IMR-90 (cell line): ENCODE results near the gene NFIX. TPM values are rescaled to one million over a fixed set of nuclear protein-coding genes. Genes with fewer than 3 reads are reported as not detected.

ENCODE experiments used
- ATAC-seq: fragments of 200-7000 bp; cut with Tn5 transposase; 2 replicates; pipeline ENCODE4 v1.9.1; 2020; ENCODE audit warnings: low read depth, mild to moderate bottlenecking, moderate library complexity
- BruUV-seq: library from RNA; stranded (reverse); fragments of 400-500 nt; replicated peaks from 2 replicates; lab custom pipeline; 2021; lab: Mats Ljungman, UMichigan
- CTCF ChIA-PET: fragments of 300-600 bp; formaldehyde crosslinking; extraction: SDS; loops from one replicate; lab custom pipeline; 2021; ENCODE audit warnings: antibody characterized with exemption; lab: Yijun Ruan, JAX
- POLR2A ChIA-PET: fragments of 300-600 bp; sonication (Branson Sonifier 250); formaldehyde crosslinking; loops from one replicate; lab custom pipeline; 2022; ENCODE audit warnings: antibody characterized with exemption; ENCODE audit not compliant: unreplicated experiment; lab: Charles Lee
- DNase-seq: peaks from one replicate; pipeline ENCODE4 v3.0.0; 2013
- H2AFZ ChIP-seq: replicated peaks from 2 replicates; pipeline ENCODE3; 2013; ENCODE audit warnings: low read length, mild to moderate bottlenecking; ENCODE audit not compliant: poor library complexity
- H2AK5ac ChIP-seq: 2 replicates; pipeline ENCODE4 v1.6.1; 2013; ENCODE audit warnings: low read depth, low read length, inconsistent platforms
- H2AK9ac ChIP-seq: replicated peaks from 2 replicates; pipeline ENCODE3; 2013; ENCODE audit warnings: mild to moderate bottlenecking, low read depth, low read length, moderate library complexity; ENCODE audit not compliant: poor library complexity
- H2BK120ac ChIP-seq: 2 replicates; pipeline ENCODE4 v1.6.1; 2013; ENCODE audit warnings: low read depth, low read length, inconsistent platforms
- H2BK15ac ChIP-seq: 3 replicates; pipeline ENCODE4 v1.6.1; 2013; ENCODE audit warnings: low read depth, low read length, inconsistent platforms
- H2BK20ac ChIP-seq: 2 replicates; pipeline ENCODE4 v1.6.1; 2013; ENCODE audit warnings: low read depth, mild to moderate bottlenecking, inconsistent platforms, low read length, moderate library complexity
- H2BK5ac ChIP-seq: 2 replicates; pipeline ENCODE4 v1.6.1; 2013; ENCODE audit warnings: mild to moderate bottlenecking, low read depth, low read length, inconsistent platforms; ENCODE audit not compliant: poor library complexity, severe bottlenecking
- H3K14ac ChIP-seq: replicated peaks from 2 replicates; pipeline ENCODE4 v1.6.1; 2013; ENCODE audit warnings: low read depth, low read length, inconsistent platforms
- H3K18ac ChIP-seq: 2 replicates; pipeline ENCODE4 v1.6.1; 2013; ENCODE audit warnings: low read depth, low read length, control low read depth
- H3K23ac ChIP-seq: 2 replicates; pipeline ENCODE4 v1.6.1; 2013; ENCODE audit warnings: low read depth, low read length, inconsistent platforms
- H3K27ac ChIP-seq: 2 replicates; pipeline ENCODE4 v1.5.1; 2013; ENCODE audit warnings: mild to moderate bottlenecking, control low read depth, low read length; ENCODE audit not compliant: insufficient read depth
- H3K27me3 ChIP-seq: 2 replicates; pipeline ENCODE4 v1.6.1; 2013; ENCODE audit warnings: low read length; ENCODE audit not compliant: control insufficient read depth, insufficient read depth
- H3K36me3 ChIP-seq: 2 replicates; pipeline ENCODE4 v1.6.1; 2013; ENCODE audit warnings: low read length, mixed read lengths; ENCODE audit not compliant: control insufficient read depth, insufficient read depth
- H3K4ac ChIP-seq: 2 replicates; pipeline ENCODE4 v1.6.1; 2013; ENCODE audit warnings: low read depth, low read length, inconsistent platforms
- H3K4me1 ChIP-seq: 2 replicates; pipeline ENCODE4 v1.6.1; 2013; ENCODE audit warnings: low read length, mixed read lengths; ENCODE audit not compliant: control insufficient read depth, insufficient read depth
- H3K4me2 ChIP-seq: 2 replicates; pipeline ENCODE4 v1.6.1; 2013; ENCODE audit warnings: low read depth, mild to moderate bottlenecking, control low read depth, low read length, moderate library complexity
- H3K4me3 ChIP-seq: 2 replicates; pipeline ENCODE4 v1.5.1; 2013; ENCODE audit warnings: low read depth, mild to moderate bottlenecking, control low read depth, low read length, moderate library complexity; ENCODE audit not compliant: insufficient read depth
- H3K56ac ChIP-seq: 2 replicates; pipeline ENCODE4 v1.6.1; 2013; ENCODE audit warnings: low read length, inconsistent platforms; ENCODE audit not compliant: insufficient read depth; ENCODE audit errors: extremely low read depth
- H3K79me1 ChIP-seq, 2 experiments: 2 replicates each; pipeline ENCODE4 v1.6.1; 2013; ENCODE audit warnings: low read length in 2 of 2, inconsistent platforms in 1 of 2, low read depth in 1 of 2
- H3K9ac ChIP-seq: 2 replicates; pipeline ENCODE4 v1.6.1; 2013; ENCODE audit warnings: low read depth, low read length, control low read depth
- H3K9me1 ChIP-seq: 2 replicates; pipeline ENCODE4 v1.6.1; 2013; ENCODE audit warnings: low read length, inconsistent platforms; ENCODE audit not compliant: insufficient read depth
- H3K9me3 ChIP-seq: 2 replicates; pipeline ENCODE4 v1.6.1; 2013; ENCODE audit warnings: low read length; ENCODE audit not compliant: control insufficient read depth, insufficient read depth
- H4K20me1 ChIP-seq: 2 replicates; pipeline ENCODE4 v1.6.1; 2013; ENCODE audit warnings: low read length, inconsistent platforms; ENCODE audit not compliant: insufficient read depth
- H4K5ac ChIP-seq: 2 replicates; pipeline ENCODE4 v1.6.1; 2013; ENCODE audit warnings: mild to moderate bottlenecking, low read depth, low read length, control low read depth
- H4K8ac ChIP-seq, 2 experiments: 2 replicates each; pipeline ENCODE4 v1.6.1; 2013; ENCODE audit warnings: low read depth in 2 of 2, low read length in 2 of 2, control low read depth in 1 of 2, inconsistent platforms in 1 of 2
- H4K91ac ChIP-seq: 2 replicates; pipeline ENCODE4 v1.6.1; 2013; ENCODE audit warnings: low read depth, low read length, inconsistent platforms; ENCODE audit not compliant: insufficient read depth
- MAZ ChIP-seq: IDR thresholded peaks from 2 replicates; pipeline ENCODE4 v1.6.1; 2012; ENCODE audit warnings: low read depth, mild to moderate bottlenecking, low read length, improper control_type of control experiment, moderate library complexity, borderline replicate concordance
- POLR2A ChIP-seq: IDR thresholded peaks from 2 replicates; pipeline ENCODE4 v1.6.1; 2012; ENCODE audit warnings: mild to moderate bottlenecking, low read depth, low read length
- RAD21 ChIP-seq: IDR thresholded peaks from 2 replicates; pipeline ENCODE4 v1.6.1; 2012; ENCODE audit warnings: low read length, improper control_type of control experiment
- WGBS, 2 experiments: methylation state at CpG; one replicate each; pipeline versions ENCODE4 v1.1.5 to v1.1.7; 2013; ENCODE audit warnings: missing lambda C conversion rate in 2 of 2; ENCODE audit not compliant: insufficient read length in 1 of 2; ENCODE audit errors: extremely low coverage in 2 of 2; 5-methylcytosine and 5-hydroxymethylcytosine counted together
- dilution Hi-C: fragments of 300-500 bp; cut with HindIII; formaldehyde crosslinking; loops from one replicate; pipeline ENCODE4 v1.14.3; 2018; ENCODE audit warnings: low sequenced_read_pairs; ENCODE audit not compliant: unreplicated experiment
- in situ Hi-C: fragments of 300-500 bp; cut with MboI; formaldehyde crosslinking; loops from 3 replicates; pipeline ENCODE4 v1.14.3; 2019; ENCODE audit warnings: low sequenced_read_pairs, inconsistent platforms, mixed read lengths
- intact Hi-C: fragments of 100-400 bp; cut with micrococcal nuclease; formaldehyde crosslinking; loops from 2 replicates; pipeline ENCODE4 v1.10.0; 2022
- polyA plus RNA-seq, 3 experiments: library from polyadenylated mRNA; depleted of rRNA; stranded (reverse); fragments of >200 nt; gene quantifications; 2 replicates each; pipeline ENCODE4 v1.2.3, GENCODE V29; 2012; ENCODE audit warnings: low replicate concordance in 1 of 3
- total RNA-seq: library from RNA; depleted of rRNA; stranded (reverse); fragments of >200 nt; gene quantifications from 2 replicates; pipeline ENCODE4 v1.2.3, GENCODE V29; 2012

NFIX gene
- total and polyA plus RNA-seq, 2 of the 4 experiments (the other 2 are of a cell fraction) = 10.2 to 47.7 TPM

GRCh38 chr19:13115936-13116281 lies 120.6 kb downstream of the NFIX start:
- H2BK15ac ChIP-seq = no peak overlapping the region
- H3K56ac ChIP-seq = no peak overlapping the region; the same call in 1 of the 2 replicates
- no peak overlapping the region for H2BK5ac ChIP-seq
- no peak overlapping the region for H3K18ac ChIP-seq
- H3K79me1 ChIP-seq = peaks cover 0 to 56% of the 10 kb centered on the region in 2 experiments; a peak in 3 of 4 replicates
- H3K9ac ChIP-seq = peak overlapping the region; percentile 79
- H3K4ac ChIP-seq = peak overlapping the region; percentile 88
- no peak overlapping the region for H2BK20ac ChIP-seq
- H3K14ac ChIP-seq = peak overlapping the region; percentile 42; the same call in 1 of the 2 replicates
- BruUV-seq = no TSS peak
- peak overlapping the region; percentile 77 for H3K4me2 ChIP-seq
- WGBS, 2 experiments = 0% methylated on average over 11 of the region's 18 CpGs; no CpG with 5 or more reads in 1 of the 2 experiments
- CTCF ChIA-PET = no interaction called here
- H3K27ac ChIP-seq = peak overlapping the region; percentile 77
- ATAC-seq (no peak), DNase-seq (no peak)
- H3K9me1 ChIP-seq = peaks cover 18% of the 10 kb centered on the region
- POLR2A ChIA-PET = no interaction called here
- no peak overlapping the region for H3K23ac ChIP-seq
- peak overlapping the region; percentile 51; the same call in 1 of the 2 replicates for H2AK5ac ChIP-seq
- H3K36me3 ChIP-seq = peaks cover 8% of the 10 kb centered on the region
- intact Hi-C loops (loop anchor here (5.0 kb wide), 1 partner anchor 146 kb away; no protein-coding TSS in a partner anchor), in situ Hi-C loops (no loop called here), dilution Hi-C loops (no loop called here)
- peaks cover 20% of the 10 kb centered on the region for H3K4me1 ChIP-seq
- H2AFZ ChIP-seq = peak overlapping the region; percentile 91
- peak overlapping the region; percentile 30 to 97; a peak in 3 of 4 replicates for H4K8ac ChIP-seq
- H3K4me3 ChIP-seq = peak overlapping the region; percentile 69
- no peak overlapping the region for H2BK120ac ChIP-seq
- H3K9me3 ChIP-seq = no peaks in the 10 kb centered on the region
- peak overlapping the region; percentile 7; the same call in 1 of the 2 replicates for H4K91ac ChIP-seq
- H4K5ac ChIP-seq = peak overlapping the region; percentile 52; the same call in 1 of the 2 replicates
- peak overlapping the region; percentile 93 for H2AK9ac ChIP-seq
- TF ChIP-seq POLR2A (peak; percentile 54), RAD21 (no peak), MAZ (no peak)
- H3K27me3 ChIP-seq = no peaks in the 10 kb centered on the region
- H4K20me1 ChIP-seq = peaks cover 21% of the 10 kb centered on the region
